CD14-positive monocyte (primary cell): ENCODE measurements around the gene PVALEF. TPM values are rescaled to one million over a fixed set of nuclear protein-coding genes. Genes with fewer than 3 reads are reported as not detected.

Source experiments
- DNase-seq, 3 donors: peaks; one replicate each; pipeline ENCODE4 v3.0.0-alpha.2; 2011 to 2022
- H2AFZ ChIP-seq: 2 replicates; pipeline ENCODE4 v1.6.0; 2012; ENCODE audit warnings: mild to moderate bottlenecking, low read depth, low read length, inconsistent platforms; ENCODE audit not compliant: insufficient read depth, poor library complexity, severe bottlenecking
- H3K27ac ChIP-seq, 2 donors: 1 replicate in 1 of 2; 2 replicates in 1 of 2; pipeline ENCODE4 v1.5.1; 2012 to 2013; ENCODE audit warnings: low read length in 2 of 2, control low read depth in 1 of 2, inconsistent platforms in 1 of 2, low read depth in 1 of 2, mild to moderate bottlenecking in 1 of 2
- H3K27me3 ChIP-seq, 2 donors: one replicate each; pipeline versions ENCODE4 v1.6.0 to v1.6.1; 2011 to 2013; ENCODE audit warnings: low read length in 2 of 2; ENCODE audit not compliant: control insufficient read depth in 2 of 2, insufficient read depth in 2 of 2
- H3K36me3 ChIP-seq, 2 donors: replicated peaks in 1 of 2; 1 replicate in 1 of 2; 2 replicates in 1 of 2; pipeline versions ENCODE4 v1.5.1 to v1.6.1; 2012 to 2013; ENCODE audit warnings: low read length in 2 of 2, control low read depth in 1 of 2, inconsistent platforms in 1 of 2, mild to moderate bottlenecking in 1 of 2; ENCODE audit not compliant: insufficient read depth in 2 of 2, control insufficient read depth in 1 of 2
- H3K4me1 ChIP-seq, 2 donors: 1 replicate in 1 of 2; 2 replicates in 1 of 2; pipeline versions ENCODE4 v1.5.1 to v1.6.1; 2012 to 2013; ENCODE audit warnings: low read length in 2 of 2, control low read depth in 1 of 2, inconsistent platforms in 1 of 2, mild to moderate bottlenecking in 1 of 2, moderate library complexity in 1 of 2; ENCODE audit not compliant: insufficient read depth in 2 of 2, control insufficient read depth in 1 of 2
- H3K4me2 ChIP-seq: replicated peaks from 2 replicates; pipeline ENCODE3; 2012; ENCODE audit warnings: low read length, moderate library complexity, mild to moderate bottlenecking; ENCODE audit not compliant: poor library complexity, severe bottlenecking; ENCODE audit errors: extremely low read depth
- H3K4me3 ChIP-seq, 3 experiments: fragments of 200-600 bp in 1 of 3; sonication (generic) in 1 of 3; replicated peaks in 1 of 3; 1 replicate in 2 of 3; 2 replicates in 1 of 3; pipeline ENCODE4 v1.5.1; 2011 to 2013; ENCODE audit warnings: low read length in 3 of 3, mild to moderate bottlenecking in 3 of 3, control low read depth in 2 of 3, low read depth in 2 of 3, inconsistent platforms in 1 of 3, moderate library complexity in 1 of 3
- H3K79me2 ChIP-seq: 2 replicates; pipeline ENCODE4 v1.6.0; 2012; ENCODE audit warnings: mild to moderate bottlenecking, control low read depth, inconsistent platforms, low read length, moderate library complexity; ENCODE audit not compliant: insufficient read depth
- H3K9ac ChIP-seq: 2 replicates; pipeline ENCODE4 v1.6.0; 2017; ENCODE audit warnings: low read length, mild to moderate bottlenecking; ENCODE audit not compliant: insufficient read depth, poor library complexity, severe bottlenecking
- H3K9me3 ChIP-seq, 2 donors: replicated peaks in 1 of 2; 1 replicate in 1 of 2; 2 replicates in 1 of 2; pipeline versions ENCODE4 v1.5.1 to v1.6.1; 2012 to 2013; ENCODE audit warnings: low read length in 2 of 2, control low read depth in 1 of 2; ENCODE audit not compliant: control insufficient read depth in 1 of 2, insufficient read depth in 1 of 2
- H4K20me1 ChIP-seq: 2 replicates; pipeline ENCODE4 v1.6.0; 2012; ENCODE audit warnings: mild to moderate bottlenecking, low read length, control low read depth, moderate library complexity; ENCODE audit not compliant: insufficient read depth
- H3K27ac Mint-ChIP-seq, 7 donors: one replicate each; pipeline ENCODE4 v1.8.0; 2020; ENCODE audit warnings: mild to moderate bottlenecking in 7 of 7, mixed read lengths in 7 of 7, moderate library complexity in 6 of 7, inconsistent platforms in 2 of 7
- H3K27me3 Mint-ChIP-seq, 3 donors: one replicate each; pipeline ENCODE4 v1.8.0; 2021 to 2022; ENCODE audit warnings: low read depth in 3 of 3, mild to moderate bottlenecking in 3 of 3, mixed read lengths in 3 of 3, moderate library complexity in 3 of 3, inconsistent platforms in 1 of 3
- H3K36me3 Mint-ChIP-seq, 2 donors: one replicate each; pipeline ENCODE4 v1.8.0; 2020; ENCODE audit warnings: mixed read lengths in 2 of 2, inconsistent platforms in 1 of 2, mild to moderate bottlenecking in 1 of 2
- H3K4me1 Mint-ChIP-seq: one replicate; pipeline ENCODE4 v1.8.0; 2020; ENCODE audit warnings: mild to moderate bottlenecking, mixed read lengths
- H3K4me3 Mint-ChIP-seq, 2 donors: one replicate each; pipeline ENCODE4 v1.8.0; 2020; ENCODE audit warnings: mild to moderate bottlenecking in 2 of 2, mixed read lengths in 2 of 2, moderate library complexity in 1 of 2
- H3K9me3 Mint-ChIP-seq, 7 donors: one replicate each; pipeline ENCODE4 v1.8.0; 2020 to 2022; ENCODE audit warnings: mixed read lengths in 7 of 7, mild to moderate bottlenecking in 6 of 7, moderate library complexity in 6 of 7, inconsistent platforms in 2 of 7
- CTCF ChIP-seq: fragments of 200-600 bp; IDR thresholded peaks from one replicate; pipeline ENCODE4 v1.8.0; 2022; ENCODE audit warnings: antibody characterized with exemption, mild to moderate bottlenecking
- WGBS: methylation state at CpG from one replicate; pipeline ENCODE4 v1.1.5; 2013; ENCODE audit warnings: missing lambda C conversion rate; ENCODE audit not compliant: insufficient coverage; 5-methylcytosine and 5-hydroxymethylcytosine counted together
- intact Hi-C, 2 donors: fragments of 100-400 bp; cut with micrococcal nuclease; formaldehyde crosslinking; loops; one replicate each; pipeline versions ENCODE4 v1.15.0 to v1.15.1; 2023
- polyA plus RNA-seq, 3 donors: library from polyadenylated mRNA; depleted of rRNA in 1 of 3; unstranded in 2 of 3; stranded (reverse) in 1 of 3; fragments of 300-500 nt in 2 of 3; fragments of >200 nt in 1 of 3; fragmentation: Illumina TruSeq in 2 of 3; gene quantifications; 1 replicate in 2 of 3; 2 replicates in 1 of 3; pipeline ENCODE4 v1.2.3, GENCODE V29; 2012 to 2021

Gene PVALEF
- polyA plus RNA-seq, 3 donors = not detected

- H3K36me3 ChIP-seq = peaks cover 41 to 42% of the 10 kb centered on the region in 2 donors
- H3K27me3 ChIP-seq = no peaks in the 10 kb centered on the region
- H3K27ac ChIP-seq = peak overlapping the region; percentile 54 to 72
- Mint-ChIP-seq H3K9me3 (peaks cover 0 to 2% (median 0%) of the 10 kb centered on the region in 7 donors), H3K36me3 (peaks cover 22 to 38% of the 10 kb centered on the region in 2 donors), H3K27me3 (no peaks in the 10 kb centered on the region), H3K27ac (peak overlapping the region; percentile 70 to 87 (median 79)), H3K4me3 (peak overlapping the region in 1 of 2 donors; percentile 75), H3K4me1 (peaks cover 40% of the 10 kb centered on the region)
- H2AFZ ChIP-seq = peak overlapping the region; percentile 38
- intact Hi-C loops = loop anchor here in 1 of 2 donors (10.0 kb wide), 1 partner anchor 194 kb away; the partner anchor contains the start of gene BAIAP2
- peak overlapping the region in 1 of 3 experiments; percentile 34 for H3K4me3 ChIP-seq
- H3K9me3 ChIP-seq = no peaks in the 10 kb centered on the region
- H4K20me1 ChIP-seq = peaks cover 17% of the 10 kb centered on the region
- peak overlapping the region; percentile 19 for H3K9ac ChIP-seq
- WGBS = 24% methylated on average over 5 of the region's 9 CpGs
- TF ChIP-seq CTCF = no peak
- no peaks in the 10 kb centered on the region for H3K79me2 ChIP-seq
- DNase-seq = peak; percentile 62 to 80 (median 74)
- H3K4me1 ChIP-seq = peaks cover 40 to 44% of the 10 kb centered on the region in 2 donors
- peak overlapping the region; percentile 31 for H3K4me2 ChIP-seq
Measured at GRCh38 chr17:81228420-81228819, 63.1 kb downstream of the PVALEF start.

GRCh38 chr17:81228834-81229665 lies 63.7 kb downstream of the PVALEF start:
- Mint-ChIP-seq H3K4me1 (peaks cover 34% of the 10 kb centered on the region), H3K36me3 (peaks cover 24 to 44% of the 10 kb centered on the region in 2 donors), H3K27ac (peak overlapping the region; percentile 70 to 87 (median 79)), H3K4me3 (peak overlapping the region in 1 of 2 donors; percentile 75), H3K9me3 (peaks cover 0 to 2% (median 0%) of the 10 kb centered on the region in 7 donors), H3K27me3 (no peaks in the 10 kb centered on the region)
- Histone ChIP-seq H2AFZ (peak overlapping the region; percentile 38), H3K27ac (peak overlapping the region; percentile 54 to 72), H4K20me1 (peaks cover 23% of the 10 kb centered on the region), H3K9ac (peak overlapping the region; percentile 19), H3K9me3 (no peaks in the 10 kb centered on the region), H3K4me3 (peak overlapping the region in 1 of 3 experiments; percentile 34), H3K27me3 (no peaks in the 10 kb centered on the region), H3K4me1 (peaks cover 34 to 38% of the 10 kb centered on the region in 2 donors), H3K4me2 (peak overlapping the region; percentile 31), H3K79me2 (peaks cover under 1% of the 10 kb centered on the region), H3K36me3 (peaks cover 47 to 48% of the 10 kb centered on the region in 2 donors)
- TF ChIP-seq CTCF = no peak
- WGBS = 74% methylated on average over 29 of the region's 32 CpGs
- intact Hi-C loops = loop anchor here in 1 of 2 donors (10.0 kb wide), 1 partner anchor 194 kb away; the partner anchor contains the start of gene BAIAP2
- no peak for DNase-seq
